T-cell (primary cell): ENCODE data around the gene SEPTIN5. TPM values are rescaled to one million over a fixed set of nuclear protein-coding genes. Genes with fewer than 3 reads are reported as not detected.

Experiments used
- ATAC-seq, 4 experiments: fragments of 200-7000 bp in 3 of 4; fragments of 150-1000 bp in 1 of 4; cut with Tn5 transposase; replicated peaks in 1 of 4; 1 replicate in 3 of 4; 2 replicates in 1 of 4; pipeline ENCODE4 v1.10.0; 2021; ENCODE audit warnings: moderate library complexity in 3 of 4, mild to moderate bottlenecking in 2 of 4, moderate number of reproducible peaks in 1 of 4
- CTCF ChIA-PET, 2 donors: fragments of 300-600 bp; sonication (Branson Sonifier 250); formaldehyde crosslinking; loops; one replicate each; lab custom pipeline; 2022; ENCODE audit warnings: antibody characterized with exemption in 2 of 2; lab: Charles Lee
- POLR2A ChIA-PET, 2 donors: fragments of 300-600 bp; sonication (Branson Sonifier 250); formaldehyde crosslinking; loops; one replicate each; lab custom pipeline; 2022; ENCODE audit warnings: antibody characterized with exemption in 2 of 2; lab: Charles Lee
- DNase-seq, 35 experiments: peaks; one replicate each; pipeline versions ENCODE4 v3.0.0 to v3.0.0-alpha.2; 2013 to 2023
- H3K27ac ChIP-seq: one replicate; pipeline ENCODE4 v1.5.1; 2013; ENCODE audit warnings: low read length
- H3K27me3 ChIP-seq, 2 experiments: replicated peaks in 1 of 2; 1 replicate in 1 of 2; 2 replicates in 1 of 2; pipeline versions ENCODE4 v1.6.1 to v1.7.0; 2013; ENCODE audit warnings: low read length in 1 of 2, mixed read lengths in 1 of 2; ENCODE audit not compliant: control insufficient read depth in 2 of 2, insufficient read depth in 2 of 2; ENCODE audit errors: extremely low read depth in 1 of 2
- H3K36me3 ChIP-seq, 2 donors: 1 replicate in 1 of 2; 2 replicates in 1 of 2; pipeline versions ENCODE4 v1.6.1 to v1.7.0; 2013; ENCODE audit warnings: low read length in 1 of 2; ENCODE audit not compliant: control insufficient read depth in 2 of 2, insufficient read depth in 1 of 2; ENCODE audit errors: extremely low read depth in 1 of 2
- H3K4me1 ChIP-seq, 2 experiments: 1 replicate in 1 of 2; 2 replicates in 1 of 2; pipeline versions ENCODE4 v1.6.1 to v1.7.0; 2013; ENCODE audit warnings: low read length in 2 of 2, mixed read lengths in 1 of 2; ENCODE audit not compliant: insufficient read depth in 2 of 2, control insufficient read depth in 1 of 2; ENCODE audit errors: extremely low read depth in 1 of 2
- H3K4me3 ChIP-seq, 2 donors: 1 replicate in 1 of 2; 2 replicates in 1 of 2; pipeline versions ENCODE4 v1.5.1 to v1.7.0; 2013; ENCODE audit warnings: mild to moderate bottlenecking in 2 of 2, low read length in 1 of 2, moderate library complexity in 1 of 2; ENCODE audit not compliant: control insufficient read depth in 1 of 2; ENCODE audit errors: extremely low read depth in 1 of 2
- H3K9me3 ChIP-seq: 2 replicates; pipeline ENCODE4 v1.7.0; 2013
- H3K27ac Mint-ChIP-seq, 2 donors: one replicate each; pipeline ENCODE4 v1.8.0; 2020 to 2021; ENCODE audit warnings: mild to moderate bottlenecking in 2 of 2, mixed read lengths in 2 of 2
- H3K27me3 Mint-ChIP-seq, 2 donors: one replicate each; pipeline ENCODE4 v1.8.0; 2021 to 2022; ENCODE audit warnings: mixed read lengths in 2 of 2
- H3K36me3 Mint-ChIP-seq: one replicate; pipeline ENCODE4 v1.8.0; 2021; ENCODE audit warnings: mixed read lengths
- H3K4me1 Mint-ChIP-seq, 3 donors: one replicate each; pipeline ENCODE4 v1.8.0; 2020 to 2022; ENCODE audit warnings: mixed read lengths in 3 of 3, mild to moderate bottlenecking in 1 of 3
- H3K4me3 Mint-ChIP-seq, 3 donors: one replicate each; pipeline ENCODE4 v1.8.0; 2020 to 2022; ENCODE audit warnings: mild to moderate bottlenecking in 3 of 3, mixed read lengths in 3 of 3, moderate library complexity in 3 of 3
- H3K9me3 Mint-ChIP-seq, 3 donors: one replicate each; pipeline ENCODE4 v1.8.0; 2020 to 2022; ENCODE audit warnings: mixed read lengths in 3 of 3
- WGBS: methylation state at CpG from one replicate; pipeline ENCODE4 v1.1.5; 2013; ENCODE audit warnings: missing lambda C conversion rate; ENCODE audit not compliant: insufficient coverage; 5-methylcytosine and 5-hydroxymethylcytosine counted together
- total RNA-seq, 35 experiments: library from RNA in 6 of 35; stranded (reverse) in 6 of 35; fragments of 120-200 nt in 1 of 35; gene quantifications; one replicate each; pipeline versions ENCODE4 v1.2.1 to v1.2.4 and lab custom pipeline; 2013 to 2026

SEPTIN5 gene
- total RNA-seq, 5 donors from 2014 or later (not counting 1 experiment from before 2014, with no cell fraction given): 0.33 to 3.2 (median 1.2) TPM

GRCh38 chr22:19751497-19752245 lies 37.4 kb downstream of the SEPTIN5 start:
- Mint-ChIP-seq H3K36me3 (no peaks in the 10 kb centered on the region), H3K9me3 (no peaks in the 10 kb centered on the region), H3K4me3 (no peak overlapping the region), H3K4me1 (peaks cover 10 to 14% (median 12%) of the 10 kb centered on the region in 3 donors), H3K27me3 (peaks cover 18 to 38% of the 10 kb centered on the region in 2 donors), H3K27ac (no peak overlapping the region)
- Histone ChIP-seq H3K36me3 (no peaks in the 10 kb centered on the region), H3K27ac (no peak overlapping the region), H3K4me3 (no peak overlapping the region), H3K9me3 (no peaks in the 10 kb centered on the region), H3K4me1 (peaks cover 3 to 18% of the 10 kb centered on the region in 2 experiments), H3K27me3 (peaks cover 5 to 74% of the 10 kb centered on the region in 2 experiments)
- 80% methylated on average over 11 of the region's 14 CpGs for WGBS
- ChIA-PET POLR2A (interaction anchor here in 1 of 2 donors (0.6 kb wide), 1 partner anchor 97 kb away, joined by 3 read pairs; no protein-coding TSS in a partner anchor), CTCF (no interaction called here)
- no peak for ATAC-seq
- no peak for DNase-seq

GRCh38 chr22:19753090-19753842 lies 39.0 kb downstream of the SEPTIN5 start:
- Mint-ChIP-seq H3K27ac (no peak overlapping the region), H3K36me3 (no peaks in the 10 kb centered on the region), H3K9me3 (no peaks in the 10 kb centered on the region), H3K27me3 (peaks cover 28 to 46% of the 10 kb centered on the region in 2 donors), H3K4me3 (no peak overlapping the region), H3K4me1 (peaks cover 18 to 22% (median 22%) of the 10 kb centered on the region in 3 donors)
- peaks cover 12 to 83% of the 10 kb centered on the region in 2 experiments for H3K27me3 ChIP-seq
- DNase-seq (no peak), ATAC-seq (no peak)
- H3K4me1 ChIP-seq: peaks cover 3 to 25% of the 10 kb centered on the region in 2 experiments
- no peak overlapping the region for H3K4me3 ChIP-seq
- no CpG with 5 or more reads among the region's 10 CpGs for WGBS
- POLR2A ChIA-PET: no interaction called here
- H3K36me3 ChIP-seq: no peaks in the 10 kb centered on the region
- H3K9me3 ChIP-seq: no peaks in the 10 kb centered on the region
- CTCF ChIA-PET: no interaction called here
- no peak overlapping the region for H3K27ac ChIP-seq

- no peak for ATAC-seq
- 71% methylated on average over 8 of the region's 14 CpGs for WGBS
- ChIA-PET POLR2A (no interaction called here), CTCF (no interaction called here)
- H3K4me1 ChIP-seq: peaks cover 5 to 30% of the 10 kb centered on the region in 2 experiments
- H3K36me3 Mint-ChIP-seq: no peaks in the 10 kb centered on the region
- H3K27me3 Mint-ChIP-seq: peaks cover 28 to 48% of the 10 kb centered on the region in 2 donors
- H3K9me3 Mint-ChIP-seq: no peaks in the 10 kb centered on the region
- H3K4me1 Mint-ChIP-seq: peaks cover 18 to 22% (median 22%) of the 10 kb centered on the region in 3 donors
- no peaks in the 10 kb centered on the region for H3K9me3 ChIP-seq
- peak overlapping the region in 1 of 2 donors; percentile 65 for H3K27ac Mint-ChIP-seq
- no peak overlapping the region for H3K27ac ChIP-seq
- H3K4me3 ChIP-seq: no peak overlapping the region
- peak overlapping the region in 1 of 3 donors; percentile 23 for H3K4me3 Mint-ChIP-seq
- H3K36me3 ChIP-seq: no peaks in the 10 kb centered on the region
- no peak for DNase-seq
- peaks cover 13 to 91% of the 10 kb centered on the region in 2 experiments for H3K27me3 ChIP-seq
These were observed 39.8 kb downstream of the SEPTIN5 start for GRCh38 chr22:19753996-19754700.

- ChIA-PET CTCF (no interaction called here), POLR2A (no interaction called here)
- no peaks in the 10 kb centered on the region for H3K36me3 Mint-ChIP-seq
These were observed 40.4 kb downstream of the SEPTIN5 start for GRCh38 chr22:19754701-19755144.

GRCh38 chr22:19755145-19755710 lies 40.9 kb downstream of the SEPTIN5 start:
- no peaks in the 10 kb centered on the region for H3K36me3 ChIP-seq
- ChIA-PET CTCF (no interaction called here), POLR2A (no interaction called here)
- no peaks in the 10 kb centered on the region for H3K36me3 Mint-ChIP-seq
- H3K9me3 ChIP-seq: no peaks in the 10 kb centered on the region
- H3K27me3 ChIP-seq: peaks cover 13 to 91% of the 10 kb centered on the region in 2 experiments
- peaks cover 5 to 38% of the 10 kb centered on the region in 2 experiments for H3K4me1 ChIP-seq
- H3K27me3 Mint-ChIP-seq: peaks cover 37 to 57% of the 10 kb centered on the region in 2 donors
- no peak overlapping the region for H3K27ac ChIP-seq
- no peak overlapping the region for H3K4me3 ChIP-seq
- no peak overlapping the region for H3K27ac Mint-ChIP-seq
- H3K4me1 Mint-ChIP-seq: peaks cover 27 to 32% (median 31%) of the 10 kb centered on the region in 3 donors
- DNase-seq (no peak), ATAC-seq (no peak)
- WGBS: 8% methylated on average over 59 of the region's 59 CpGs
- H3K9me3 Mint-ChIP-seq: no peaks in the 10 kb centered on the region
- H3K4me3 Mint-ChIP-seq: peak overlapping the region in 1 of 3 donors; percentile 80

More at GRCh38 chr22:19754701-19755144, 40.4 kb downstream of the SEPTIN5 start:
- peaks cover 22 to 27% (median 26%) of the 10 kb centered on the region in 3 donors for H3K4me1 Mint-ChIP-seq
- no peaks in the 10 kb centered on the region for H3K9me3 Mint-ChIP-seq
- H3K36me3 ChIP-seq: no peaks in the 10 kb centered on the region
- no peak overlapping the region for H3K27ac ChIP-seq
- H3K27me3 Mint-ChIP-seq: peaks cover 32 to 52% of the 10 kb centered on the region in 2 donors
- WGBS: 61% methylated on average over 14 of the region's 14 CpGs
- H3K27me3 ChIP-seq: peaks cover 13 to 94% of the 10 kb centered on the region in 2 experiments
- DNase-seq (no peak), ATAC-seq (no peak)
- H3K4me1 ChIP-seq: peaks cover 5 to 35% of the 10 kb centered on the region in 2 experiments
- H3K9me3 ChIP-seq: no peaks in the 10 kb centered on the region
- H3K4me3 Mint-ChIP-seq: peak overlapping the region in 1 of 3 donors; percentile 23
- H3K27ac Mint-ChIP-seq: no peak overlapping the region
- no peak overlapping the region for H3K4me3 ChIP-seq
